Effector CD4-positive, alpha-beta T cell (primary cell): ENCODE measurements around the gene GNRH2.
"Not testable (repeated sequence)": the region's sequence is repeated elsewhere in the genome, so short reads cannot be mapped to it uniquely, and the experiment has no call there.

Experiments used
- DNase-seq: peaks from one replicate; pipeline ENCODE4 v3.0.0-alpha.2; 2020

GNRH2 gene

DNA sequence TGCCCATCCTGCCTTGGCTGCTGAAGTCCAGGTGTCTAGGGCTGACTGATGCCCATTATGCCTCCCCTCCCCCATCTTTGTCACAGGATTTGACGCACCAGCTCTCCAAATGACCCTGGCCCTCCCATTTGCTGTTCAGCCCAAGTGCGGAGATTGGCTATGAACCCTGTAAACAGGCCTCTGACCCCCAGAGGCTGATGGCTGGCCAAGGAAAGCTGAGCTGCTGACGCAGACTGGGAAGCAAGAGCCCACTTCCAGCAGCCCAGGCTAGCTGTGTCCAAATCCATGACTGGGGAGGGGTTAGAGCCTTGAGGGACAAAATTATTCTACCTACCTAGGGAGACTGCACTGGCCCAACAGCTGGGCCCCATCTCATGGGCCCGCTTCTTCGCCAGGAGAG is 797 bp upstream of the GNRH2 start:
- DNase-seq: no peak

DNA sequence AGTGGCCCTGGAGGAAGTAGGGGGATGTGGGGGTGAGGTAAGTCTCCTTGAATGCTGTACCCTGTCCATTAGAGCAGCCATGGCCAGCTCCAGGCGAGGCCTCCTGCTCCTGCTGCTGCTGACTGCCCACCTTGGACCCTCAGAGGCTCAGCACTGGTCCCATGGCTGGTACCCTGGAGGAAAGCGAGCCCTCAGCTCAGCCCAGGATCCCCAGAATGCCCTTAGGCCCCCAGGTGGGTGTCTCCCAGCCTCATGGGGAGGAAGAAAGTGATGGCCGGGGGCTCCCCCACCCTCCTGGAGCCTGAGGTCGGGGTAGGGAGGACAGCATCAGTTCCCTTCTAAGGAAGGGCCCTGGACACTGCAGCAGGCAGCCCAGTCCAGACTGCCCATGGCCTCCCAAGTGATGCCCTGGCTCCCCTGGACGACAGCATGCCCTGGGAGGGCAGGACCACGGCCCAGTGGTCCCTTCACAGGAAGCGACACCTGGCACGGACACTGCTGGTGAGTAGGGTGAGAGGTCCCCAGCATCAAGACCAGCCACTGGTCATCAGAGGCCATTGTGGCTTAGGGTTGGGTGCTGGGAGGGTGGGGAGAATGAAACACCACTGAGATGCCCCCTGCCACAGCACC is 1.0 kb downstream of the GNRH2 start:
- DNase-seq: no peak

DNA sequence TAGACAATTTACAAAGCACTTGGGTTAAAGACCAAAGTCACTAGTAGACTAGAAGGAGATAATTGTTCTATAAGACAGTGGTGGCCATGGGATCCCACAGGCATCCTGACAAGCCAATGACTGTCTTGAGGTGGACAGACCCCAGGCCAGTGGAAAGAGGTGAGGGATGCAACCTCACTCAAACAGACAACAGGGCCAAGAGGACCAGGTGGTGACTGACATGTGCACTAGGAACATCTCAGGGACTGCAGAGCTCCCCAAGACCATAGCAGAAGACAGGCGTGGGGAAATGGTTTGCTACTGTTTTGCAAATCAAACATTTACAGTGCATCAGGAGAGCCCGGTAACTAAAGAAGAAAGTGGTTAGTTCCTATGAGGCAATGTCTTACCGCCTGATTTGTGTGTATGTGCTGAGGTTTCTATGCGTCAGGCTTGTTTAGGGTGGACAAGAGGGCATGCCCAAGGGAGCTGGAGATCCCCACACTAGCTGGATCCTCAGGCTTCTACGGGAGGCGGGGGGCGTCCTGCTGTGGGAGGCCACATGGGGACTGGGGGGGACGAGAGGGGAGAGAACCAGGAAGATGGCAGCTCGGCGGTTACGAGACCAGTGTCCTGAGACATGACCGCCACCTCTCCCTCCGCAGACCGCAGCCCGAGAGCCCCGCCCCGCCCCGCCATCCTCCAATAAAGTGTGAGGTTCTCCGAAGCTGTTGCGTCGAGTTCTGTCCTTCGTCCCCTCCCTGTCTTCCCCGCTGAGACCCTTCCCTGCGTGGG is 1.8 kb downstream of the GNRH2 start:
- no peak for DNase-seq

DNA sequence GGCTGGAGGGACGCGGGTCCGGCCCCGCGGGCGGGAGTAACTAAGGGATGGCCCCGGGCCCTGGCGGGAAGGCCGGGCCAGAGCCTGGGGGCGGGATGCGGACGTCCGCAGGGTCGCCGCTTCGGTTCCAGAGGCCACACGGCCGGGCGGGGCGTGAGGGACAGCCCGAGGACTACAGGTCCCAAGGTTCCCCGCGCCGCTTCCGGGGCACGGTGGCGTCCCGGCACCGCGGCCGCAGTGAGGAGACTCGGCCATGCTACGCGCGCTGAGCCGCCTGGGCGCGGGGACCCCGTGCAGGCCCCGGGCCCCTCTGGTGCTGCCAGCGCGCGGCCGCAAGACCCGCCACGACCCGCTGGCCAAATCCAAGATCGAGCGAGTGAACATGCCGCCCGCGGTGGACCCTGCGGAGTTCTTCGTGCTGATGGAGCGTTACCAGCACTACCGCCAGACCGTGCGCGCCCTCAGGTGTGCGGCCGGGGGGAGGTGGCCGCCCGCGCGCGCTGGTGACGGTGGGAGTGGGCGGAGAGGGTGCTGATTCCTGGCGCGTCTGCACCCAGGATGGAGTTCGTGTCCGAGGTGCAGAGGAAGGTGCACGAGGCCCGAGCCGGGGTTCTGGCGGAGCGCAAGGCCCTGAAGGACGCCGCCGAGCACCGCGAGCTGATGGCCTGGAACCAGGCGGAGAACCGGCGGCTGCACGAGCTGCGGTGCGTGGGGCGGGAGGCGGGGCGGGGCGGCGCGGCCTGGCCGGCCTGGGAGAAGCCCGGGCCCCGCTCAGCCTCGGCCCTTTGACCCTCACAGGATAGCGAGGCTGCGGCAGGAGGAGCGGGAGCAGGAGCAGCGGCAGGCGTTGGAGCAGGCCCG is 2.6 kb downstream of the GNRH2 start, which contains the start of gene MRPS26:
MRPS26 (plus strand) TSS at position 237 of the 861 bp plus-strand sequence; CDS start at position 254, 17 bp downstream.
- peak; percentile 65 for DNase-seq

DNA sequence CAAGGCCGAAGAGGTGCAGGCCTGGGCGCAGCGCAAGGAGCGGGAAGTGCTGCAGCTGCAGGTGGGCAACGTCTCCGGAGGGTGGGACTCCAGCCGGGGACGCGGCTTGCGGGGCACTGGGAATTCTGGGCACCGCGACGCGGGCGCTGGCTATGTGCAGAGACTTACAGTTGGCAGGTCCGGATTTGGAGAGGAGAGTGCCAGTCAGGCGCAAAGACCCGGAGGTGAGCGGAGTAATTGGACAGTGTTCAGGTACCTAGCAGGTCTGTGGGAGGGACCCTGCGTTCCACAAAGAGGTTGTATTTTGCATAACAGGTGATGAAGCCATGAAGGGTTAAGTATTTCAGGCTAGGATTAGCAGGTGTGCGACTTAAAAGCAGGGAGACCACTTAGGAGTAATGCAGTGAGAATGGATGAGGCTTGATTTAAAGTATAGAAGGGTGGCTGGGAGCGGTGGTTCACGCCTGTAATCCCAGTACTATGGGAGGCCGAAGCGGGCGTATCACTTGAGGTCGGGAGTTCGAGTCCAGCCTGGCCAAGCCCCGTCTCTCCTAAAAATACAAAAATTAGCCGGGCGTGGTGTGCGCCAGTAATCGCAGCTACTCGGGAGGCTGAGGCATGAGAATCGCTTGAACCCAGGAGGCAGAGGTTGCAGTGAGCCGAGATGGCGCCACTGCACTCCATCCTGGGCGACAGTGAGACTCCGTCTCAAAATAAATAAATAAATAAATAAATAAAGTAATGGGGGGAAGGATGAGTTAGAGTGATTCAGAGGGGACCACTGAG is 3.4 kb downstream of the GNRH2 start:
- no peak for DNase-seq

DNA sequence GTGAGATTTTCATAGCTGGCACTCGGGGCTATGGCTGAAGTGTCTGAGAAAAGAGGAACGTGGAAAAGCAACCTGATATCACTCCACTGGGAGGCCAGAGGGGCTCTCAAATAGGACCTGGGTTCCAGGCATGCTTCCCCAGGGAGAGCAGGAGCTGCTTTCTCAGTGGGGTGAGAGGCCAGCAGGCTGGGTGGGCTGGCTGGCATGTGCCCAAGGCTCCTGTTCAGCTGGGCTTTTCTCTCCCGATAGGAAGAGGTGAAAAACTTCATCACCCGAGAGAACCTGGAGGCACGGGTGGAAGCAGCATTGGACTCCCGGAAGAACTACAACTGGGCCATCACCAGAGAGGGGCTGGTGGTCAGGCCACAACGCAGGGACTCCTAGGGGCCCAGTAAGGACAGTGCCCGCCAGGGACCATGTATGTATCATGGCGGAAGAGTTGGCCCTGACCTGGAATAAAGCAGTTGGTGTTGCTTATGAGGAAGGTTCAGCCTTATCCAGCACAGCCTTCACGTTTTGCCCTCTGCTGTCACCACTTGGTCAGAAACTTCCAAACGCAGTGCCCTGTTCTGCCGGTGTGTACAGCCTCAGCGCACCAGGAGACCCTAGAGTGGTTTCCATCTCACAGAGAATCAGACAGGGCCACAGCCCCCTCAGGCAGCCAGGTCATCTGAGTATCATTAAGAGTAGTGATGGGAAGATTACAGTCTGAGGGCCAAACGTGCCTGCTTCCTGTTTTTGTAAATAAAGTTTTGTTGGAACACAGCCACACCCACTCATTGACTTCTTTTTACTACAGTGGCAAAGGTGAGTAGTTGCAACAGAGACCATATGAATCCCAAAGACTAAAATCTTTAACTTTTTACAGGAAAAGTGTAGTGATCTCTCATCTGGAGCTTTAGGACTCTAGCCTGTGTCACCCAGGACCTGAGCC is 4.3 kb downstream of the GNRH2 start:
- no peak for DNase-seq

DNA sequence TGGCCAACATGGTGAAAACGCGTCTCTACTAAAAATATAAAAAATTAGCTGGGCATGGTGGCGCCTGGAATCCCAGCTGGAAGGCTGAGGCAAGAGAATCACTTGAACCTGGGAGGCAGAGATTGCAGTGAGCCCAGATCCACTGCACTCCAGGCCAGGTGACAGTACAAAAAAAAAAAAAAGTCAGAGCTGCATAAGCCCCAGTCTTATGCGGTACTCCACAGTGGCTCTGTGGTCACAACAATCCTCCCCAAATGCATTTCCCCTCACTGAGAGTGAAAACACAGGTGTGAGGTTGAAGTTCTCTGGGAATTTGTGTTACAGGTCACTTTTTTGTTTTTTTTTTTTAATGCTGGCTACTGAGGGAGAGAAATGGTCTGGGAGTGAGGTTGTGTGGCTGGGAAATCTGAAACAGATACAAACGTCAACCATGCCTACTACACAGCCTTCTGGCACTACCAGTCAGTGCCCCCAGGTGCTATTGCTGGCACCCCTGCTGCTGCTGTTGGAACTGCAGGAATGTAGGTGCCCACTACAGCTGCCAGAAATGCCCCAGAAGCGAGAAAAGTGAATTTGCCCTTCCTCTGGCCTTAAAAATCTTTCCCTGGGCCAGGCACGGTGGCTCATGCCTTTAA is 8.1 kb downstream of the GNRH2 start:
- DNase-seq: no peak

DNA sequence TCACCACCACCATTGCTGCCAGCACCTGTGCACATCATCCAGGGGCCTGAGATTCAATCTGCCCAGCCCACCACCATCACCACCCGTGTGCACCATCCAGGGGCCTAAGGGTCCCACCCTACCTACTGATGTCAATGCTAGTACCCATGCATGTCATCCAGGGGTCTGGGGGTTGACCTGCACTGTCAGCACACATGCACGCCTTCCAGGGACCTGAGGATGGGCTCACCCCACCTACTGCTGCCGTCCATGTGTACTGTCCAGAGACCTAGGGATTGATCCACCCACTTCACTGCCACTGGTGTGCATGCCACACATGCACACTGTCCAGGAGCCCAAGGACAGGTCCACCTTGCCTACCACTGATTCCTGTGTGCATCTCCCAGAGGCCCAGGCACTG is 16.1 kb downstream of the GNRH2 start:
- DNase-seq: no peak

DNA sequence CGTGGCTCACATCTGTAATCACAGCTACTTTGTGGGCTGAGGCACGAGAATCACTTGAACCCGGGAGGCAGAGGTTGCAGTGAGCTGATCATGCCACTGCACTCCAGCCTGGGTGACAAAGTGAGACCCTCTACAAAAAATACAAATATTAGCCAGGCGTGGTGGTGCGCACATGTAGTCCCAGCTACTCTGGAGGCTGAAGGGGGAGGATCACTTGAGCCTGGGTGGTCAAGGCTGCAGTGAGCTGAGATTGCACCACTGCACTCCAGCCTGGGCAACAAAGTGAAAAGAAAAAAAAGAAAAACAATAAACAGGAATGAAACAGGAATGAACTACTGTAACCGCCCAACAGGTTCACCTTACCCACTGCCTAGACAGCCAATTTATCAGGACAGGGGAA is 20.7 kb downstream of the GNRH2 start:
- not testable (repeated sequence) for DNase-seq

DNA sequence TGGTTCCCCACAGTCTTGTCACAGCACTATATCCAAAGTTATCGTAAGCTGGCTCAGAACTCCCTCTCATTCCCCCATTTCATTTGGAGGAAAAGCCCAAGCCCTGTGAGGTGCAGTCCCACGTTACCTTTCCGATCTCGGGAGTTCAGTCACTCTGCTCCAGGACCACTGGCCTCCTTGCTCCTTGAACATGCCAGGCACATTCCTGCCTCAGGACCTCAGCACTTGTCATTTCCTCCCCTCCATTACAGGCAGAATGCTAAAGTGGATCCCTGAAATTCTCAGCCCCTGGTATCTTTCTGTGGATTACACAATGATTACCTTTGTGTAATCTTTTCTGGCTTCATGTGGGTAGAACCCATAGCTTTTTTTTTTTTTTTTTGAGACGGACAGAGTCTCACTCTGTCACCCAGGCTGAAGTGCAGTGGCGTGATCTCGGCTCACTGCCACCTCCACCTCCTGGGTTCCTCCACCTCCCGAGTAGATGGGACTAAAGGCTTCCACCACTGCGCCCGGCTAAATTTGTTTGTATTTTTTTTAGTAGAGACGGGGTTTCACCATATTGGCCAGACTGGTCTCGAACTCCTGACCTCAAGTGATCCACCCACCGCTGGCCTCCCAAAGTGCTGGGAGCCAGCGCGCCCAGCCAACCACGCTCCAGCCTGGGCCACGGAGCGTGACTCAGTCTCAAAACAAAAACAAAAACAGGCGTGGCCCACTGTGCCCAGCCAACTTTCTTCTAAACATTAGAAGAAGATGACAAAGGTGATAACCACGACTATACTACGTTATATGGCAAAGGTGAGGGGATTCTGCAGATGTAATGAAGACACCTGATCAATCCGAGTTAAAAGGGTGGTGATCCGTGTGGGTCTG is 24.0 kb downstream of the GNRH2 start:
- no peak for DNase-seq

DNA sequence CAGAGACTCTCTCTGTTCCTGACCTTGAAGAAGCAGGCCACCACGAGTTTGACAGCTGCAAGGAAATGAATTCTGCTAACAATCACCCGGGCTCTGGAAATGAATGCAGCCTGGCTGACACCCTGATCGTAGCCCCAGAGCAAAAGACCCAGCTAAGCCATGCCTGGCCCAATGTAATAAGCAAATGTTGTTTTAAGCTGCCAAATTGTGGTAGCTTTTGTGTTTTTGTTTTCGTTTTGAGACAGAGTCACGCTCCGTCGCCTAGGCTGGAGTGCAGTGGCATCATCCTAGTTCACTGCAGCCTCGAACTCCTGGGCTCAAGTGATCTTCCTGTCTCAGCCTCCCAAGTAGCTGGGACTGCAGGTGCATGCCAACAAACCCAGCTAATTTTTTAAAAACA is 24.7 kb downstream of the GNRH2 start:
- DNase-seq: no peak

DNA sequence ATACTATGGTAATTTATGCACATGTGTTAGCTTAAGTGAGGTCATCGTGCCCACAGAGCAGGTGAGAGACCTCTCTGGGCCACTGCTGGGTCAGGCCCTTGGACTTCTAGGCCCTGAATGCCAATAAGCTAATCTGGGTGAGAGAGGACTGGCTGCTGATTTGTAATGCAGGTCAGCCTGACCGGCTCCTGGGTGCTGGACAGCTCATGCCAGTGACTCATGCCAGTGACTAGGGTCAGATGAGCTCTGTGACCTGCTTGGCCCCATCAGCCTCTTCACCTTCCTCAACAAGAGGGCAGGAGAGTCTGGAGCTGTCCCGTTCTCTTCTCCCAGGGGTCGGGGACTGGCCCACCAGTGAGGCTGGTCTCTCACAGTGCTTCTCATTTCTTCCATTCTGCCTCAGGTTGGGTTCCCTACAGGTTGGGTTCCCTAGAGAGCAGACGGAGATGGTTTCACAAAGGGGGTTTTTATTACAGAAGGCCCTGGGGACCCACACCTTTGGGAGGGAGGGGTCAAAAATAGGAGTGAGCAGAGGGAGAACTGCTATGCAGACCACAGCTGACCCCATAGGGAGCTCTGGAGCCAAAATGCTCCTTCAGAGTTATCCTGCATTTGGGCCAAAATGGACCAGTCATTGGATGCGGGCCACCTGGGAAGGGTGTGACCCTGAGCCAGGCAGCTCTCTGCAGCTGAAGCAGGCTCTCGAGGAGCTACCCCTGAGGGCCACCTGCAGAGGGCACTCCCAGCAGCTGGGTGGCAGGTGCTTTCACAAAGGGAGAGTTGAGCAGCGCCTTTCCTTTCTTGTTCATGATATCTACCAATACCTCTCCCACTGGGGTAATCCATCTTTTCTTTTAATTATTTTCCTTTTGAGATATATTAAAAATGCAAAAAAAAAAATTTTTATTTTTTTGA is 25.8 kb downstream of the GNRH2 start:
- DNase-seq: no peak

DNA sequence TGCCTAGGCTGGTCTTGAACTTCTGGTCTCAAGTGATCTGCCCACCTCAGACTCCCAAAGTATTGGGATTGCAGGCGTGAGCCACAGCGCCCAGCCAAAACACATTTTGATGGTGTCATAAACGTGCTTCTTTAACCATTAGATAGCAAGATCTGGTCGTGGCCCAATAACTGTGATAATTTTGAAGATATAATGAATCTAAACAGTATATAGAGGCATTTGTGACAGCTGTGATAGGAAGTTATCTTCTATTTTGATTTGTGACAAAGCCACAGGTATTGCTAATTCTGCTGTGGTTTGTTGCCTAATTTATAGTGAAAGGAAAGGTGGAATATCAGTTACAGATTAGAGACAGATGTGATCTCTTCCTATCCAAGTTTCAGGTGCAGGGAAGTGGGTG is 27.3 kb downstream of the GNRH2 start:
- DNase-seq: no peak

DNA sequence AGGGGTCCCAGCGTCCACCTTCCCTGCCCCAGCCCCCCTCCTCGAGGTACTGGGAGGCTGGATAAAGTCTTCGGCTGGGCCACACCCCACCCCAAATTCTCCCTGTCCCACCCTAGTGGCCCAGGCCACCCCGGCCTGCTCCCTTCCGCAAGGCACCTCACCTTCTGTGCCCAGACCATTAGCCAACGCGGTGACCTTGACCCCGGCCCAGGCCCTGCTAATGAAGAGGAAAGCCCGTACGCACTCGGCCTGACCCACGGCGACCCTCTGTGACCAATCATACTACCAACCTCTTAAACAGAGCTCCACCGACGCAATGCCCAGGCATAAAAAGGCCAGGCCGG is 27.8 kb downstream of the GNRH2 start:
- DNase-seq: no peak

DNA sequence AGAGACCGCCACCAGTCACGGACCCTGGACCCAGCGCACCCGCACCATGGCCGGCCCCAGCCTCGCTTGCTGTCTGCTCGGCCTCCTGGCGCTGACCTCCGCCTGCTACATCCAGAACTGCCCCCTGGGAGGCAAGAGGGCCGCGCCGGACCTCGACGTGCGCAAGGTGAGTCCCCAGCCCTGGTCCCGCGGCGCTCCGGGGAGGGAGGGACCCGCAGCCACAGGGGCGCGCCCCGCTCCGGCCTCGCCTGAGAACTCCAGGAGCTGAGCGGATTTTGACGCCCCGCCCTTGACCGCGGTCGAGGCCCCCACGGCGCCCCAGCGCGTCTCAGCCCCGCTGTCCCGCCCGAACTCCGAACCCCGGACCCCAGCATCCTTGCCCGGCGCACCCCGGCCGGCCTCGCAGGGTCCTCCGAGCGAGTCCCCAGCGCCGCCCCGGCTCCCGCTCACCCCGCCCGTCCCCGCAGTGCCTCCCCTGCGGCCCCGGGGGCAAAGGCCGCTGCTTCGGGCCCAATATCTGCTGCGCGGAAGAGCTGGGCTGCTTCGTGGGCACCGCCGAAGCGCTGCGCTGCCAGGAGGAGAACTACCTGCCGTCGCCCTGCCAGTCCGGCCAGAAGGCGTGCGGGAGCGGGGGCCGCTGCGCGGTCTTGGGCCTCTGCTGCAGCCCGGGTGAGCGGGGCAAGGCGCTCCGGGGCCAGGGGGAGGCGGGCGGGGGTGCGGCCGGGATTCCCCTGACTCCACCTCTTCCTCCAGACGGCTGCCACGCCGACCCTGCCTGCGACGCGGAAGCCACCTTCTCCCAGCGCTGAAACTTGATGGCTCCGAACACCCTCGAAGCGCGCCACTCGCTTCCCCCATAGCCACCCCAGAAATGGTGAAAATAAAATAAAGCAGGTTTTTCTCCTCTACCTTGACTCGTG is 28.4 kb downstream of the GNRH2 start, which contains the start of gene OXT:
OXT (plus strand) TSS at position 11 of the 920 bp plus-strand sequence; CDS start at position 47, 36 bp downstream.
- peak; percentile 65 for DNase-seq

DNA sequence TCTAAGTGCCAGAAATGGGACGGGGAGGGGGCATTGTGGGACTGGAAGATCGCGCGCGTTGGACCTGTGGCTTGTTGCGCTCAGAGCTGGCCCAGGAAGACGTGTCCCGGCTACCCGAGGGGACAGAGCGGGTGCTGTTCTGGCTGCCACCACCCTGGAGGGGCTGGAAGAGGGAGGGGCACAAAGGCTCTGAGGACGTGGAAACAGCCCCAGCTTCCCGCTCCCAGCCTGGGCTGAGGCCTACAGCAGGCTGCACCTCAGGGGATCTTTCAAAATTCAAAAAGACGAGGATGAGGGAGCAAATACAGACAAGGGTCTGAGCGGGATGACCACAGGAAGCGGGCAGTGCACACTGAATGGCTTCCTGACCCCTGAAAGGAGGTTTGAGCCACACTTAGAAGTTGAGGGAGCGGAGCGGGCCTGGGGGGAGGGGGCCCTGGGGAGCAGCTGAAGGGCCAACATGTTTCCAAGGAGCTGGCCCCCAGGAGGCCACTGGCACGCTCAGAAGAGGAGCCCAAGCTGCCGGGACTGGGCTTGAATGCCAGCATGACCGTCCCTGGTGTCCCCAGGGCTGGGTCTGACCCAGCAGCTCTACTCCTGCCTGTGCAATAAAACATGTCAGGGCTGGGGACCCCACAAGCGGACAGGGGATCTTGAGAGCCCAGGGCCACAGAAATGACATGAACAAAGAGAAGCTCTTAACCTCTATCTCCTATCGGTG is 29.3 kb downstream of the GNRH2 start:
- DNase-seq: no peak

DNA sequence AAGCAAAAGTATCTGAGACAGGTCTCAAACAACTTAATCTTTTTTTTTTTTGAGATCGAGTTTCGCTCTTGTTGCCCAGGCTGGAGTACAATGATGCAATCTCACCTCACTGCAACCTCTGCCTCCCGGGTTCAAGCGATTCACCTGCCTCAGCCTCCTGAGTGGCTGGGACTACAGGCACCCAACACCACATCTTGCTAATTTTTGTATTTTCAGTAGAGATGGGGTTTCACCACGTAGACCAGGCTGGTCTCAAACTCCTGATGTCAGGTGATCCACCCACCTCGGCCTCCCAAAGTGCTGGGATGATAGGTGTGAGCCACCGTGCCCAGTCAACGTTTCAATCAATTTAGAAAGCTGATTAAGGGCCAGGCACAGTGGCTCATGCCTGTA is 29.8 kb downstream of the GNRH2 start:
- DNase-seq: not testable (repeated sequence)
